Measurements from ENCODE around the gene PNLDC1. TPM values are rescaled to one million over a fixed set of nuclear protein-coding genes. Genes with fewer than 3 reads are reported as not detected.

Gene PNLDC1
- total and polyA plus RNA-seq, 2 experiments from 2014 or later, result 0.11 TPM; not detected in 1

GRCh38 chr6:159777240-159777904 lies 22.7 kb upstream of the PNLDC1 start:
- no peaks in the 10 kb centered on the region for H3K4me1 ChIP-seq (ENCODE audit: insufficient read depth)
- no peaks in the 10 kb centered on the region for H4K20me1 ChIP-seq (ENCODE audit: insufficient read depth, poor library complexity, severe bottlenecking)
- H3K27ac ChIP-seq, result no peak overlapping the region
- peaks cover 11% of the 10 kb centered on the region for H3K79me2 ChIP-seq
- TF ChIP-seq EZH2 (IDR thresholded peaks at IDR 0.05; ENCODE audit: borderline replicate concordance), result no peak
- no peak for TF ChIP-seq CTCF (IDR thresholded peaks at IDR 0.05; ENCODE audit: poor library complexity)
- no peak for TF ChIP-seq EZH2phosphoT487 (IDR thresholded peaks at IDR 0.05; ENCODE audit: low read depth, severe bottlenecking, unreplicated experiment)
- H3K9me2 ChIP-seq (replicated peaks; ENCODE audit: insufficient read depth), result no peaks in the 10 kb centered on the region
- no peak overlapping the region for H3K4me3 ChIP-seq
- H2AFZ ChIP-seq, result no peak overlapping the region
- no peaks in the 10 kb centered on the region for H3K9me3 ChIP-seq (ENCODE audit: low read depth)
- 94% methylated on average over 7 of the region's 7 CpGs for WGBS (ENCODE audit: low lambda C conversion rate, missing lambda C conversion rate)
- no peak for DNase-seq (ENCODE audit: low spot score)
- H3K36me3 ChIP-seq (replicated peaks; ENCODE audit: insufficient read depth, low read depth), result no peaks in the 10 kb centered on the region
- H3K27me3 ChIP-seq, result no peaks in the 10 kb centered on the region
- H3K4me2 ChIP-seq, result no peak overlapping the region

- H3K9me3 ChIP-seq (ENCODE audit: low read depth), result no peaks in the 10 kb centered on the region
- H2AFZ ChIP-seq, result no peak overlapping the region
- no peaks in the 10 kb centered on the region for H3K36me3 ChIP-seq (replicated peaks; ENCODE audit: insufficient read depth, low read depth)
- no peak overlapping the region for H3K4me2 ChIP-seq
- no peaks in the 10 kb centered on the region for H4K20me1 ChIP-seq (ENCODE audit: insufficient read depth, poor library complexity, severe bottlenecking)
- H3K27me3 ChIP-seq, result no peaks in the 10 kb centered on the region
- H3K79me2 ChIP-seq, result peaks cover 18% of the 10 kb centered on the region
- no peak overlapping the region for H3K27ac ChIP-seq
- no peaks in the 10 kb centered on the region for H3K9me2 ChIP-seq (replicated peaks; ENCODE audit: insufficient read depth)
- no peaks in the 10 kb centered on the region for H3K4me1 ChIP-seq (ENCODE audit: insufficient read depth)
- DNase-seq (ENCODE audit: low spot score), result no peak
- TF ChIP-seq EZH2phosphoT487 (IDR thresholded peaks at IDR 0.05; ENCODE audit: low read depth, severe bottlenecking, unreplicated experiment) (no peak), EZH2 (IDR thresholded peaks at IDR 0.05; ENCODE audit: borderline replicate concordance) (no peak), CTCF (IDR thresholded peaks at IDR 0.05; ENCODE audit: poor library complexity) (no peak)
- H3K4me3 ChIP-seq, result no peak overlapping the region
- 100% methylated on average over 1 of the region's 1 CpG for WGBS (ENCODE audit: low lambda C conversion rate, missing lambda C conversion rate)
Observed at GRCh38 chr6:159778131-159778530, 21.9 kb upstream of the PNLDC1 start.

- H3K27ac ChIP-seq, result no peak overlapping the region
- no peaks in the 10 kb centered on the region for H3K9me3 ChIP-seq (ENCODE audit: low read depth)
- WGBS (ENCODE audit: low lambda C conversion rate, missing lambda C conversion rate), result 74% methylated on average over 3 of the region's 3 CpGs
- H3K4me2 ChIP-seq, result no peak overlapping the region
- H3K27me3 ChIP-seq, result no peaks in the 10 kb centered on the region
- H3K79me2 ChIP-seq, result peaks cover 19% of the 10 kb centered on the region
- no peak overlapping the region for H2AFZ ChIP-seq
- TF ChIP-seq EZH2phosphoT487 (IDR thresholded peaks at IDR 0.05; ENCODE audit: low read depth, severe bottlenecking, unreplicated experiment) (no peak), CTCF (IDR thresholded peaks at IDR 0.05; ENCODE audit: poor library complexity) (no peak), EZH2 (IDR thresholded peaks at IDR 0.05; ENCODE audit: borderline replicate concordance) (no peak)
- H3K36me3 ChIP-seq (replicated peaks; ENCODE audit: insufficient read depth, low read depth), result no peaks in the 10 kb centered on the region
- no peaks in the 10 kb centered on the region for H3K4me1 ChIP-seq (ENCODE audit: insufficient read depth)
- no peaks in the 10 kb centered on the region for H3K9me2 ChIP-seq (replicated peaks; ENCODE audit: insufficient read depth)
- no peak overlapping the region for H3K4me3 ChIP-seq
- no peaks in the 10 kb centered on the region for H4K20me1 ChIP-seq (ENCODE audit: insufficient read depth, poor library complexity, severe bottlenecking)
- DNase-seq (ENCODE audit: low spot score), result no peak
Observed at GRCh38 chr6:159778542-159779103, 21.5 kb upstream of the PNLDC1 start.

Measured in hepatocyte (in vitro differentiated cells).